Kidney epithelial cell (primary cell): Measurements from ENCODE around the gene FUT9. TPM values are rescaled to one million over a fixed set of nuclear protein-coding genes. Genes with fewer than 3 reads are reported as not detected.

Experiments
- DNase-seq: peaks from one replicate; pipeline ENCODE4 v3.0.0-alpha.2; 2010; ENCODE audit warnings: low read depth
- H3K27me3 ChIP-seq: 2 replicates; pipeline ENCODE4 v1.6.0; 2011; ENCODE audit warnings: low read length; ENCODE audit not compliant: control insufficient read depth, insufficient read depth
- H3K36me3 ChIP-seq: 2 replicates; pipeline ENCODE4 v1.5.1; 2011; ENCODE audit warnings: low read length; ENCODE audit not compliant: control insufficient read depth, insufficient read depth
- H3K4me3 ChIP-seq: 2 replicates; pipeline ENCODE4 v1.5.1; 2011; ENCODE audit warnings: low read depth, mild to moderate bottlenecking, control low read depth, low read length
- CTCF ChIP-seq: IDR thresholded peaks from 2 replicates; pipeline ENCODE4 v1.5.1; 2011; ENCODE audit warnings: mild to moderate bottlenecking, moderate library complexity, low read length, control low read depth, inconsistent platforms; ENCODE audit not compliant: insufficient read depth, poor library complexity, severe bottlenecking
- total RNA-seq: library from RNA; depleted of rRNA; stranded (reverse); fragments of >200 nt; gene quantifications from 2 replicates; pipeline ENCODE4 v1.2.3, GENCODE V29; 2015

Gene FUT9
- total RNA-seq, 1 donor from 2014 or later: 1.8 TPM

GRCh38 chr6:96186094-96186493, 170.3 kb downstream of the FUT9 start:
- DNase-seq: no peak
- Histone ChIP-seq H3K36me3 (no peaks in the 10 kb centered on the region), H3K27me3 (no peaks in the 10 kb centered on the region), H3K4me3 (no peak overlapping the region)
- TF ChIP-seq CTCF: no peak

- no peak overlapping the region for H3K4me3 ChIP-seq
- TF ChIP-seq CTCF: no peak
- no peak for DNase-seq
- H3K27me3 ChIP-seq: no peaks in the 10 kb centered on the region
- no peaks in the 10 kb centered on the region for H3K36me3 ChIP-seq
These were observed 170.9 kb downstream of the FUT9 start for GRCh38 chr6:96186516-96187195.

- Histone ChIP-seq H3K27me3 (no peaks in the 10 kb centered on the region), H3K4me3 (no peak overlapping the region), H3K36me3 (no peaks in the 10 kb centered on the region)
- no peak for TF ChIP-seq CTCF
- DNase-seq: no peak
These were observed 178.9 kb downstream of the FUT9 start for GRCh38 chr6:96194675-96195074.

GRCh38 chr6:96195272-96195671, 179.5 kb downstream of the FUT9 start:
- no peak overlapping the region for H3K4me3 ChIP-seq
- H3K36me3 ChIP-seq: no peaks in the 10 kb centered on the region
- no peak for DNase-seq
- no peaks in the 10 kb centered on the region for H3K27me3 ChIP-seq
- TF ChIP-seq CTCF: no peak

GRCh38 chr6:96196633-96197032, 180.9 kb downstream of the FUT9 start:
- no peak for TF ChIP-seq CTCF
- no peaks in the 10 kb centered on the region for H3K36me3 ChIP-seq
- DNase-seq: no peak
- H3K27me3 ChIP-seq: no peaks in the 10 kb centered on the region
- no peak overlapping the region for H3K4me3 ChIP-seq

- no peak for TF ChIP-seq CTCF
- no peak for DNase-seq
- Histone ChIP-seq H3K4me3 (no peak overlapping the region), H3K36me3 (no peaks in the 10 kb centered on the region), H3K27me3 (no peaks in the 10 kb centered on the region)
These were observed 181.5 kb downstream of the FUT9 start for GRCh38 chr6:96197241-96197640.
